ENCODE results near the gene CNIH3.

GRCh38 chr1:224739997-224740684 lies 124.0 kb downstream of the CNIH3 start:
- TF ChIP-seq TAF1 (IDR thresholded peaks at IDR 0.05; ENCODE audit: low read depth) (no peak), USF1 (IDR thresholded peaks at IDR 0.05) (no peak), EP300 (IDR thresholded peaks at IDR 0.05; ENCODE audit: borderline replicate concordance) (no peak), EGR1 (IDR thresholded peaks at IDR 0.05) (no peak), MAX (IDR thresholded peaks at IDR 0.05) (no peak), CEBPB (IDR thresholded peaks at IDR 0.05) (no peak), RAD21 (IDR thresholded peaks at IDR 0.05; ENCODE audit: low read depth) (no peak), NFIC (IDR thresholded peaks at IDR 0.05) (no peak), TEAD4 (IDR thresholded peaks at IDR 0.05) (no peak), CREB1 (IDR thresholded peaks at IDR 0.05; ENCODE audit: low read depth) (no peak), ZBTB7A (IDR thresholded peaks at IDR 0.05; ENCODE audit: low read depth) (no peak), FOXM1 (IDR thresholded peaks at IDR 0.05; ENCODE audit: borderline replicate concordance, low read depth) (no peak)
- TF ChIP-seq, protein P1, sequence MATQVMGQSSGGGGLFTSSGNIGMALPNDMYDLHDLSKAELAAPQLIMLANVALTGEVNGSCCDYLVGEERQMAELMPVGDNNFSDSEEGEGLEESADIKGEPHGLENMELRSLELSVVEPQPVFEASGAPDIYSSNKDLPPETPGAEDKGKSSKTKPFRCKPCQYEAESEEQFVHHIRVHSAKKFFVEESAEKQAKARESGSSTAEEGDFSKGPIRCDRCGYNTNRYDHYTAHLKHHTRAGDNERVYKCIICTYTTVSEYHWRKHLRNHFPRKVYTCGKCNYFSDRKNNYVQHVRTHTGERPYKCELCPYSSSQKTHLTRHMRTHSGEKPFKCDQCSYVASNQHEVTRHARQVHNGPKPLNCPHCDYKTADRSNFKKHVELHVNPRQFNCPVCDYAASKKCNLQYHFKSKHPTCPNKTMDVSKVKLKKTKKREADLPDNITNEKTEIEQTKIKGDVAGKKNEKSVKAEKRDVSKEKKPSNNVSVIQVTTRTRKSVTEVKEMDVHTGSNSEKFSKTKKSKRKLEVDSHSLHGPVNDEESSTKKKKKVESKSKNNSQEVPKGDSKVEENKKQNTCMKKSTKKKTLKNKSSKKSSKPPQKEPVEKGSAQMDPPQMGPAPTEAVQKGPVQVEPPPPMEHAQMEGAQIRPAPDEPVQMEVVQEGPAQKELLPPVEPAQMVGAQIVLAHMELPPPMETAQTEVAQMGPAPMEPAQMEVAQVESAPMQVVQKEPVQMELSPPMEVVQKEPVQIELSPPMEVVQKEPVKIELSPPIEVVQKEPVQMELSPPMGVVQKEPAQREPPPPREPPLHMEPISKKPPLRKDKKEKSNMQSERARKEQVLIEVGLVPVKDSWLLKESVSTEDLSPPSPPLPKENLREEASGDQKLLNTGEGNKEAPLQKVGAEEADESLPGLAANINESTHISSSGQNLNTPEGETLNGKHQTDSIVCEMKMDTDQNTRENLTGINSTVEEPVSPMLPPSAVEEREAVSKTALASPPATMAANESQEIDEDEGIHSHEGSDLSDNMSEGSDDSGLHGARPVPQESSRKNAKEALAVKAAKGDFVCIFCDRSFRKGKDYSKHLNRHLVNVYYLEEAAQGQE (IDR thresholded peaks at IDR 0.05; ENCODE audit: low read depth) = no peak
